Measurements from ENCODE around the gene TDP2. TPM values are rescaled to one million over a fixed set of nuclear protein-coding genes. Genes with fewer than 3 reads are reported as not detected.

Gene TDP2
- total and polyA plus RNA-seq, 2 donors (not counting 3 experiments of a cell fraction or from before 2014, with no cell fraction given), result 13.7 to 39.2 TPM

GRCh38 chr6:24606200-24606930 is 60.3 kb downstream of the TDP2 start:
- no peaks in the 10 kb centered on the region for H3K36me3 ChIP-seq (ENCODE audit: control insufficient read depth in 2 of 2, extremely low read depth in 1 of 2, insufficient read depth in 2 of 2, low read length in 2 of 2)
- ChIA-PET POLR2A (no interaction called here), CTCF (interaction anchor here (1.3 kb wide), 1 partner anchor 19 kb away, joined by 4 read pairs; no protein-coding TSS in a partner anchor)
- intact Hi-C loops (cut with micrococcal nuclease), result no loop called here
- no peak overlapping the region for H3K27ac ChIP-seq (ENCODE audit: insufficient read depth, low read depth, low read length)
- no peak overlapping the region for H2AFZ ChIP-seq (ENCODE audit: low read depth, low read length)
- no peaks in the 10 kb centered on the region for H3K27me3 ChIP-seq (ENCODE audit: control insufficient read depth in 2 of 2, insufficient read depth in 2 of 2, low read length in 2 of 2)
- no peaks in the 10 kb centered on the region for H3K9me3 ChIP-seq (replicated peaks; ENCODE audit: control insufficient read depth, insufficient read depth, low read length)
- FAIRE-seq (no peak), DNase-seq (ENCODE audit: low read depth, low spot score) (no peak)
- no peak overlapping the region for H3K4me3 ChIP-seq (replicated peaks in 1 of 3; ENCODE audit: insufficient read depth in 1 of 3, low read depth in 1 of 3, low read length in 3 of 3)
- H3K4me1 ChIP-seq (ENCODE audit: control insufficient read depth, extremely low read depth, insufficient read depth, low read length), result no peaks in the 10 kb centered on the region
- H3K9me1 ChIP-seq (replicated peaks; ENCODE audit: control insufficient read depth, extremely low read depth, insufficient read depth, low read length), result no peaks in the 10 kb centered on the region
- H4K20me1 ChIP-seq (replicated peaks; ENCODE audit: control insufficient read depth, extremely low read depth, insufficient read depth, low read length), result no peaks in the 10 kb centered on the region
- TF ChIP-seq FOS (IDR thresholded peaks at IDR 0.05; ENCODE audit: borderline replicate concordance, insufficient read depth, low read length) (no peak), JUN (IDR thresholded peaks at IDR 0.05; ENCODE audit: borderline replicate concordance, insufficient read depth, insufficient read length, low read depth) (no peak), GATA2 (IDR thresholded peaks at IDR 0.05; ENCODE audit: insufficient read depth, insufficient read length, low read depth, low read length) (no peak), EZH2 (IDR thresholded peaks at IDR 0.05; ENCODE audit: borderline replicate concordance, low read depth, low read length, severe bottlenecking) (no peak)
- dilution Hi-C loops (cut with MboI; ENCODE audit: extremely low pct_ligation_motif_present, low sequenced_read_pairs), result no loop called here
- no peak overlapping the region for H3K4me2 ChIP-seq (ENCODE audit: insufficient read depth, low read length)
- no peak overlapping the region for H3K9ac ChIP-seq (replicated peaks; ENCODE audit: extremely low read depth, insufficient read depth, low read length)
- no TSS peak for BruUV-seq (replicated peaks)
- H3K79me2 ChIP-seq (ENCODE audit: control insufficient read depth, insufficient read depth, low read length), result no peaks in the 10 kb centered on the region

- Histone ChIP-seq H4K20me1 (replicated peaks; ENCODE audit: control insufficient read depth, extremely low read depth, insufficient read depth, low read length) (no peaks in the 10 kb centered on the region), H3K9me1 (replicated peaks; ENCODE audit: control insufficient read depth, extremely low read depth, insufficient read depth, low read length) (no peaks in the 10 kb centered on the region), H3K36me3 (ENCODE audit: control insufficient read depth in 2 of 2, extremely low read depth in 1 of 2, insufficient read depth in 2 of 2, low read length in 2 of 2) (no peaks in the 10 kb centered on the region), H3K4me3 (replicated peaks in 1 of 3; ENCODE audit: insufficient read depth in 1 of 3, low read depth in 1 of 3, low read length in 3 of 3) (no peak overlapping the region), H3K4me2 (ENCODE audit: insufficient read depth, low read length) (no peak overlapping the region), H3K27me3 (ENCODE audit: control insufficient read depth in 2 of 2, insufficient read depth in 2 of 2, low read length in 2 of 2) (no peaks in the 10 kb centered on the region), H3K27ac (ENCODE audit: insufficient read depth, low read depth, low read length) (no peak overlapping the region), H3K9me3 (replicated peaks; ENCODE audit: control insufficient read depth, insufficient read depth, low read length) (no peaks in the 10 kb centered on the region), H3K4me1 (ENCODE audit: control insufficient read depth, extremely low read depth, insufficient read depth, low read length) (no peaks in the 10 kb centered on the region), H3K9ac (replicated peaks; ENCODE audit: extremely low read depth, insufficient read depth, low read length) (no peak overlapping the region), H3K79me2 (ENCODE audit: control insufficient read depth, insufficient read depth, low read length) (no peaks in the 10 kb centered on the region), H2AFZ (ENCODE audit: low read depth, low read length) (no peak overlapping the region)
- BruUV-seq (replicated peaks), result no TSS peak
- POLR2A ChIA-PET, result no interaction called here
- intact Hi-C loops (cut with micrococcal nuclease), result no loop called here
- dilution Hi-C loops (cut with MboI; ENCODE audit: extremely low pct_ligation_motif_present, low sequenced_read_pairs), result no loop called here
- no peak for FAIRE-seq
- DNase-seq (ENCODE audit: low read depth, low spot score), result no peak
- CTCF ChIA-PET, result no interaction called here
- TF ChIP-seq JUN (IDR thresholded peaks at IDR 0.05; ENCODE audit: borderline replicate concordance, insufficient read depth, insufficient read length, low read depth) (no peak), POLR2A (IDR thresholded peaks at IDR 0.05; ENCODE audit: low read depth, low read length) (no peak), CTCF (IDR thresholded peaks at IDR 0.05; ENCODE audit: extremely low read depth in 1 of 2, insufficient read depth in 1 of 2, low read depth in 1 of 2, low read length in 2 of 2) (no peak), MYC (IDR thresholded peaks at IDR 0.05; ENCODE audit: low read depth, low read length) (no peak), MAX (IDR thresholded peaks at IDR 0.05; ENCODE audit: insufficient read depth, insufficient read length) (no peak), EZH2 (IDR thresholded peaks at IDR 0.05; ENCODE audit: borderline replicate concordance, low read depth, low read length, severe bottlenecking) (no peak), POLR2AphosphoS5 (IDR thresholded peaks at IDR 0.05; ENCODE audit: insufficient read depth, low read depth, low read length) (no peak), FOS (IDR thresholded peaks at IDR 0.05; ENCODE audit: borderline replicate concordance, insufficient read depth, low read length) (no peak), GATA2 (IDR thresholded peaks at IDR 0.05; ENCODE audit: insufficient read depth, insufficient read length, low read depth, low read length) (no peak)
Observed at GRCh38 chr6:24603241-24603640, 63.5 kb downstream of the TDP2 start.
